ENCODE measurements around the gene ZNF254.

GRCh38 chr19:24078680-24079079 lies 8.3 kb upstream of the ZNF254 start:
- TF ChIP-seq GATA2 (IDR thresholded peaks at IDR 0.05; ENCODE audit: low read depth, low read length), result no peak
- no peak for TF ChIP-seq GATA3 (IDR thresholded peaks at IDR 0.05; ENCODE audit: low read depth, low read length)

Data from SH-SY5Y (cell line).